GM12878 (cell line): ENCODE results near the gene IFNAR1.

ENCODE experiments used
- CTCF ChIP-seq, 3 experiments: IDR thresholded peaks in 2 of 3; conservative IDR thresholded peaks in 1 of 3; 2 replicates each; pipeline ENCODE4 v1.5.1; 2011; ENCODE audit warnings: low read depth in 3 of 3, low read length in 3 of 3, mild to moderate bottlenecking in 3 of 3, control low read depth in 2 of 3, moderate library complexity in 2 of 3, inconsistent platforms in 1 of 3, mixed read lengths in 1 of 3; ENCODE audit not compliant: control insufficient read depth in 2 of 3, insufficient read depth in 1 of 3; ENCODE audit errors: extremely low read depth in 1 of 3
- POLR2A ChIP-seq: IDR thresholded peaks from 2 replicates; pipeline ENCODE4 v1.6.1; 2011; ENCODE audit warnings: low read depth, mild to moderate bottlenecking, low read length
- RFX5 ChIP-seq: IDR thresholded peaks from 2 replicates; pipeline ENCODE4 v1.6.1; 2011; ENCODE audit warnings: low read depth, low read length, improper control_type of control experiment
- SMAD5 ChIP-seq: IDR thresholded peaks from 2 replicates; pipeline ENCODE4 v1.6.1; 2016; ENCODE audit warnings: antibody characterized with exemption, low read depth
- ZNF24 ChIP-seq: fragments of 450-650 bp; IDR thresholded peaks from 2 replicates; pipeline ENCODE4 v1.6.1; 2017; ENCODE audit warnings: antibody characterized with exemption, mild to moderate bottlenecking

- TF ChIP-seq CTCF (IDR thresholded peaks at IDR 0.05 in 2 of 3, conservative IDR thresholded peaks at IDR 0.05 in 1 of 3; ENCODE audit: control insufficient read depth in 2 of 3, extremely low read depth in 1 of 3, insufficient read depth in 1 of 3, low read depth in 3 of 3, low read length in 3 of 3) (no peak), POLR2A (no peak), SMAD5 (no peak), RFX5 (no peak), ZNF24 (no peak)
Measured at GRCh38 chr21:33345751-33346238, 21.0 kb downstream of the IFNAR1 start.
